Limb (tissue), 2 donors: ENCODE measurements around the gene KCNQ1OT1.
A peak's percentile ranks its signal among the peaks of the same experiment; 100 is the strongest.

Experiments
- DNase-seq, 2 donors: peaks; one replicate each; pipeline ENCODE4 v3.0.0-alpha.2; 2016; ENCODE audit errors: extremely low spot score in 2 of 2

Gene KCNQ1OT1

GRCh38 chr11:2584812-2585565, 114.8 kb downstream of the KCNQ1OT1 start:
- DNase-seq = no peak

DNA sequence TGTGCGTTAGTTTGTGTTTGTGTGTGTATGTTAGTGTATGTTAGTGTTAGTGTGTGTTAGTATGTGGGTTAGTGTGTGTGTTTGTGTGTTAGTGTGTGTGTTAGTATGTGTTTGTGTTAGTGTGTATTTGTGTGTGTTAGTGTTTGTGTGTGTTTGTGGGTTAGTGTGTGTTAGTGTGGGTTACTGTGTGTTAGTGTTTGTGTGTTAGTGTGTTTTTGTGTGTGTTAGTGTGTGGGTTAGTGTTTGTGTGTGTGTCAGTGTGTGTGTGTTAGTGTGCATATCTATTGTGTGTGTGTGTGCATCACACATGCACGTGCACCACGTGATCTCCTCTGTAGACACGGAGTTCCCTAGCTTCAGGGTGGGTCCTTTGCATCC, 115.4 kb downstream of the KCNQ1OT1 start:
- DNase-seq = no peak

DNA sequence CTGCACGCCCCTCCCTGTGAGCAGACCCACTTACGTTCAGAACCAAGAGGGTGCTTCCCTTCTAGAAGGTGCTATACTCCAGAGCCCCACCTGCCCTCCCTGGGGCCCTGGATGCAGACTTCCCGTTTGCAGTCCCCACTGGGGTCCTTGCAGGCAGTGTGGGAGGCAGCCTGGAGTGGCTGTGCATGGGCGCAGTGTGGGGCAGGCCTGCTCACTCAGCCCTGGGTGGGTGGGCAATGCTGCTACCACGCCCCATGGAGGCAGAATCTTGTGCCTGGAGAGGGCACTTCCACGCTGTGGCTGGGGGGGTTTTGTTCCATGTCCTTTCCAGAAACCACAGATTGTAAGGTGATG, 116.2 kb downstream of the KCNQ1OT1 start:
- DNase-seq = no peak

DNA sequence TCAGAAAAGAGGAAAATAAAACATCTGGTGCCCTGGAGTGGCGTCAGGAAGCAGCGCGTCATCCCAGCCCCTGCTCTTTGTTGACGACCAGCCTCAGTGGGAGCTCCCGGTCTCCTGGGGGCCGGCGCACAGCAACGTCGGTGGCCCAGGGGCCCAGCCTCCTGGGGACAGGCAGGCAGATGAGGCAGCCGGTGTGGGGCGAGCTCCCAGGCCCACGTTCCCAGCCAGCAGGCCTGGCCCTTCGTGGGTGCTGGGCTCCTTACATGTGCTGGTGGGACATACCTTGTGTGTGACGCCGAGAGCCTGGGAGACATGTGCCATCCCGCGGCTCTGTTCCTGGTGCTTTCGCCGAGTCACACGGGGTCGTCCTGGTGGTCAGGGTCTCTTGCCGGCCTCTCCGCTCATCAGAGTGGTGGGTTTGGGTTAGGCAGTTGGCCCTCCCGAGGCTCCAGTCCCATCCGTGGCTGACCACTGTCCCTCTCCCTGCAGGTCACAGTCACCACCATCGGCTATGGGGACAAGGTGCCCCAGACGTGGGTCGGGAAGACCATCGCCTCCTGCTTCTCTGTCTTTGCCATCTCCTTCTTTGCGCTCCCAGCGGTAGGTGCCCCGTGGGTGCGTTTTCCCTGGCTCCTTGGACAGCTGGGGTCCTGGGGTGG, 116.7 kb downstream of the KCNQ1OT1 start:
- peak in 1 of 2 donors; percentile 38 for DNase-seq

DNA sequence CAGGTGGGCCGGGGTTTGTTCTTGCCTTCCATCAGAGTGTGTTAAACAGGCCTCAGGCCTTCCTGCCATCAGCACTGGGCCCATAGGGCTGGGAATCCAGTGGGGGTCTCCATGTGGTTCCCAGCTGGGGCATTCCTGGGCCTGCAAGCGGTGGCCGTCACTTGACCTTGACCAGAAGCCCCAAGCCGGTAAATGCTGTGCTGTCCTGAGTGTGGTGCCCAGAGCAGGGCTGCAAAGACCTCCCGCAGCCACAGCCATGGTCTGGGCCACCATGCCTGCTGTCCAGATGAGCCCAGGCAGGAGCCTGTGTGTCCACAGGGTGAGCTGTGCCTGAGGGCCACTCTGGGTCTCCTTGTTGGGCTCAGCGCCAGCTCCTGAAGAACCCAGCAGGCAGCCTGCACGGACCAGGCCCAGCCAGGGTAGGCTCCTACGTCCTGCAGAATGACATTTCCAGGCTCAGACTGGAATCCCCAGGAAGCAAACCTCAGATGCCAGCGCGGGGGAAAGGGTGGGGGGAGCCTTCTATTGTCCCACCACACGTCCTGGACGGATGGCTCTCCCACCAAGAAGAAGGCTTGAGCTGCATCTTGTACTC, 117.3 kb downstream of the KCNQ1OT1 start:
- DNase-seq = peak in 1 of 2 donors; percentile 42

DNA sequence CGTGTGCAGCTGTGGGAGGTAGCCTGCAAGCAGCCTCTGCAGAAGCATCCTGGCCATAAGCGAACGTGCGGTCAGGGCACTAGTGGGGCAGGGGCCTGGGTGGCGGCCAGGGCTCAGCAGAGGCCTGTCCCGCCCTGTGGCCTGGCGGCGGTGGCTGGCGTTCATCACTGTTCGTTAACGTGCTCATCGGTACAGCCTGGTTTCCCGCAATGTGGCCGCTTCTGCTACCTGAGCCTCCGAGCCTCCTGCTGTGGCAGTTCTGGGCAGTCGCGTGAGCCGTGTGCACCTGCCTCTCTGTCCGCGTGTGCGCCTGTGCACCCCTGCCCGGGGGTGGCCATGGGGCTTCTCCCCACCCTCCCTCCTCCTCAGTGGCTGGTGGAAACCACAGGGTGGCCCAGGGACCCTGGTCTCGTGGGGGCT, 117.9 kb downstream of the KCNQ1OT1 start:
- DNase-seq = peak in 1 of 2 donors; percentile 32

DNA sequence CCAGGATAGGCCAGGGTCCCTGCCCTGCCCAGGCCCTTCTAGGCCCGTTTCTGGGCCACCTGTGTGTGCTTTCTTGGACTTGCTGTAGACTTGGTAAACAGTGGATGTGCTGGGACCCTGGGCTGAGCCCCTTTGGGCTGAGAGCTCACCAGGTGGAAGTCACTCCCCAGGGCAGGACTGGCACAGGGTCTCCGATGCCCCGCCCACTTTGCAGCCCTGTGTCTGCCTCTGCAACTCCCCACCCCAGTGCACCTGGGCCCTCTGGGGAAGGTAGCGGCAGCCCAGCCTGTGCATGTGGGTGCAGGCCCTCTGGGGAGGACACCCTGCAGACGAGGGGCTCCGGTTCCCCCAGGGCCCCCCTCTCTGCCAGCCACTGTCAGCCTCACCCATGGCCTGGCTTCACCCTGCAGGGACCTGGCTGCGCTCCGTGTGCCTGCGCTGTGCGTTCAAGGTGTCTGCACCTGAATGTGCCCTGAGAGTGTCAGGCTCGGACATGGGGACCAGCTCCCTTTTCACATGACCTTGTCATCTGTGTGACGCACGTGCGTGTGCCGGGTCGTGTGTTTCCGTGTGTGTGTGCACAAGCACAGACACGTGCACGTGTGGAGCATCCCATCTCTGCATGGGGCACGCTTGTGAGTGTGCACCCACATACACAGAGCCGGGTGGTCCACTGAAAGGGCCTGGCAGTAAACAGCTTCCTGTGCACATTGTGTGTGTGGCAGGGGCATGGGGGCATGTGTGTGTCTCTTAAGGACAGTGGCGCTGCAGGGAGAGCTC, 118.5 kb downstream of the KCNQ1OT1 start:
- peak in 1 of 2 donors; percentile 30 for DNase-seq

GRCh38 chr11:2580571-2581001, 119.2 kb downstream of the KCNQ1OT1 start:
- peak in 1 of 2 donors; percentile 29 for DNase-seq

- DNase-seq = peak in 1 of 2 donors; percentile 30
Measured at GRCh38 chr11:2580061-2580421, 119.8 kb downstream of the KCNQ1OT1 start.

DNA sequence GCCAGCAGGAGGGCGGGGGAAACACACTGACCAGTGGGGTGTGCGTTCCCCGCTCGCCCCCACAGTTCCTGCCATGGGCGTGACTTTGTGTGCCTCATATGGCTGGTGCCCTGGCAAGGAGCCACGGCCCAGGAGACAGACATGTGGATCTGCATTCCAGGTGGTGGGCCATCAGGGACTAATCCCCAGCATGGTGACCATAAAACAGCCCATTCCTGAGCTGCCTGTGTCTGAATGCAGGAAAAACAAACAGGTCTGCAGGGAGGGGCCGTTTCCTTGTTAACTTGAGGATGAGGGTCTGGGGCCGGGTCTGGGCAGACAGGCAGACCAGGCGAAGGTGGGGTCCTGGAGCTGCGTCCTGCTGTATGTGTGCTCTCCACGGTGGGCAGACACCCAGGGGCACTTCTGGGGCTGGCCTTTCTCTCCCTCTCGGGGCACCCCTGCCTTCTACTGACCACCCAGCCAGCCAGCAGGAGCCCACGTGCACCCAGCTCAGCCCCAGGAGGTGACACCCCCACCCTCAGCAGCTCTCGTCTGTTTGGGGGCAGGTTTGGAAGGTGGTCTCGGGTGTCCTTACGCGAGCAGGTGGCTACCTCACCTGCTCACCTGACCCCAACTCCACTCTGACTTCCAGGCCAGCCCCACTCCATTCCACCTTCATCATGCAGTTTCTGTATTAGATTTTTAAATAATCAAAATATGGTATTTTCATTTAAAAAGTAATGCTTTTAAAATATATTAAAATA, 120.3 kb downstream of the KCNQ1OT1 start:
- DNase-seq = peak in 1 of 2 donors; percentile 37

DNA sequence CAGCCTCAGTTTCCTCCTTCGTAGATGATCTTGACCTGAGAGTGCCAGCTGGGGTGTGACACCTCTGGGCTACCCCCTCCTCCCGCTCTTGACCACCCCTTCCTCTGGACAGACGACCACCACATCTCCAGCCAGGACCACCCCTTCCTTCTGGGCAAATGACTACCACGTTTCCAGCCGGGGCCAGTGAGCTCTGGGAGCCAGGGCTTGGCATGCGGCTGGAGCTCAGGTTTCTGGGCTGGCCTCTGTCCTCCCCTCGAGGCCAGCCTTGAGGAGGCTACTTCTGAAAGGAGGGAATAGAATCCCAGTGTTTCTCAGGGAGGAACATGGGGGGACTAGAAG, 120.9 kb downstream of the KCNQ1OT1 start:
- peak in 1 of 2 donors; percentile 28 for DNase-seq

GRCh38 chr11:2577991-2578928, 121.5 kb downstream of the KCNQ1OT1 start:
- DNase-seq = peak in 1 of 2 donors; percentile 42

DNA sequence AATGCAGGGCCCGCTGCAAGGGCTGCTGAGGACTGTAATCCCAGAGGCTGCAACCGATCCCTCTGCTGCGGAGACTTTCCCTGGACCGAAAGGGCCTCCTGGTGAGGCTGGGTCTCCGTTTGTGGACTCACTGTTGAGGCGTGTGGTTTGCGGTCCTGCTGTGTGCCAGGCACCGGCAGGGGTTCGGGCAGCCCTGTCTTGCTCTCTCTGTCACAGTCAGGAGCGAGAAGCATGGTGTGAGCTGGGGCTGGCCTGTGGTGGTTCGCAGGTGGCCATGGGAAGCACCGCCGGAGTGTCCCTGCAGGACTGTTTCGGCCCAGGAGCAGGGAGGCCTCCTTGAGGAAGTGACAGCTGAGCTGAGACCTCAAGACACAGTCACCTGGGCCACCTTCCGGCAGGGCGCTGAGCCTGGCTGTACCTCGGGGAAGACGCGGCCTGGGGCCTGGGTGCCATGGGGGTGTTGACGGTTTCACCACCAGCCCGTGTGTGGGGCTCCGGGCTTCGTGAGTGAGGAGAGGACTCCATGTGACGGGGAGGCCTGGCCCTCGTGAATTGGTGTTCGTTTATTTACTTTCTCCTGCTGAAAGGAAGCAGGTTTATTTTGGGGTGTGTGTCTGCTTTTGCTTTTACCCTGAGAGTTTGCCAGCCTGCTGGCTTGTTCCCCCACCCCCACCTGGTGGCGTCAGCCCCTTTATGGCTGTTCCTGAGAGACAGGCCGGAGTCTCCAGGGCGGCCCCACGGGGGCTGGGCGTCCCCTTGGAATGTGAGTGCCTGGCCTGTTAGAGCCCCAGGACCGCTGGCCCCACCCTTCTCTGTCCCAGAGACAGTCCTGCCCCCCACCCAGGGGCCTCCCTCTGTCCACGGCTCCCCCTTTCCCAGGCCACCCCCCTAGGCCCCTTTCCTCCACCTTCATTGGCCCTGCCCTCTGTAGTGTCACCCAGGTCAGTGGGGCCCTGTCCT, 122.5 kb downstream of the KCNQ1OT1 start:
- DNase-seq = peak in 1 of 2 donors; percentile 30

- DNase-seq = peak in 1 of 2 donors; percentile 47
Measured at GRCh38 chr11:2576549-2576948, 123.2 kb downstream of the KCNQ1OT1 start.

- peak in 1 of 2 donors; percentile 24 for DNase-seq
Measured at GRCh38 chr11:2576111-2576510, 123.7 kb downstream of the KCNQ1OT1 start.

DNA sequence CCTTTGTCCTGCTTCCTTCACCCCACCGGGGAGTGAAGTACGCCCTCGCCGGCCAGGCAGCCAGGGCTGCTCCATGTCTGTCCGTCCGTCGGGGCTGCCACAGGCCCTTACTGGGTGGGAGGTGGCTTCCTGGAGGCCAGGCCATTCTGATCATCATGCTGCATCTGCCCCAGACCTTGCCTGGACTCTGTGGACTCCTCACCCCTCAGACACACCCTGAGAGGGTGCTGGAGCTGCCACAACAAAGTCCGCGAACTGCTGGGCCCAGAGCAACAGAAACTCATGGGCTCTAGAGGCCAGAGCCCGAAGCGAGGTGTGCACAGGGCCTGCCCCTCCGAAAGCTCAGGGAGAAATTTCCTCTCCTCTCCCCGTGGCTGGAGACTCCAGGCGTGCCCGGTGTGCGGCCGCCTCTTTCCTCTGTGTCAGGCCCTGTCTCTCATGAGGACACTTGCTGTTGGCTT, 124.2 kb downstream of the KCNQ1OT1 start:
- DNase-seq = peak in 1 of 2 donors; percentile 34

GRCh38 chr11:2574553-2575535, 125.0 kb downstream of the KCNQ1OT1 start:
- DNase-seq = peak in 1 of 2 donors; percentile 67
